ENCODE data around the gene BACE1. TPM values are rescaled to one million over a fixed set of nuclear protein-coding genes. Genes with fewer than 3 reads are reported as not detected.
"Not testable (repeated sequence)": the region's sequence is repeated elsewhere in the genome, so short reads cannot be mapped to it uniquely, and the experiment has no call there.

BACE1 gene
- total RNA-seq, 1 donor from 2014 or later = 7.1 TPM

GRCh38 chr11:117272175-117272574 is 43.9 kb downstream of the BACE1 start:
- DNase-seq = not testable (repeated sequence)

- DNase-seq = no peak
These were observed 44.8 kb downstream of the BACE1 start for GRCh38 chr11:117271208-117271607.

- DNase-seq = no peak
These were observed 46.2 kb downstream of the BACE1 start for GRCh38 chr11:117269856-117270255.

GRCh38 chr11:117265745-117266144 is 50.3 kb downstream of the BACE1 start:
- DNase-seq = no peak

GRCh38 chr11:117264624-117265323 is 51.3 kb downstream of the BACE1 start:
- not testable (repeated sequence) for DNase-seq

GRCh38 chr11:117259417-117259816 is 56.6 kb downstream of the BACE1 start:
- DNase-seq = no peak

- DNase-seq = no peak
These were observed 57.5 kb downstream of the BACE1 start for GRCh38 chr11:117258576-117258975.

GRCh38 chr11:117256573-117256972 is 59.5 kb downstream of the BACE1 start:
- no peak for DNase-seq

GRCh38 chr11:117255966-117256365 is 60.1 kb downstream of the BACE1 start:
- no peak for DNase-seq

GRCh38 chr11:117251506-117251905 is 64.5 kb downstream of the BACE1 start:
- DNase-seq = no peak

- no peak for DNase-seq
These were observed 66.5 kb downstream of the BACE1 start for GRCh38 chr11:117249571-117249970.

GRCh38 chr11:117248341-117248740 is 67.7 kb downstream of the BACE1 start:
- no peak for DNase-seq

GRCh38 chr11:117239295-117239694 is 76.8 kb downstream of the BACE1 start:
- peak; percentile 90 for DNase-seq

- DNase-seq = no peak
These were observed 77.8 kb downstream of the BACE1 start for GRCh38 chr11:117238221-117238620.

Other genes starting within 250 kb of the BACE1 start
- gene SIK3, start 217.8 kb downstream of the BACE1 start, total RNA-seq = 12.9 and 16.7 TPM in 2 replicates
- gene PAFAH1B2, start 172.0 kb downstream of the BACE1 start, total RNA-seq = 231 and 325 TPM in 2 replicates
- 10.4 and 19.5 TPM in 2 replicates for gene SIDT2, start 137.5 kb downstream of the BACE1 start, total RNA-seq
- gene TAGLN, start 116.9 kb downstream of the BACE1 start, total RNA-seq = 11.4 and 31.3 TPM in 2 replicates
- gene PCSK7, start 84.2 kb downstream of the BACE1 start, total RNA-seq = 54.1 and 63.5 TPM in 2 replicates
- gene RNF214, start 83.6 kb downstream of the BACE1 start, total RNA-seq = 10.6 and 12.3 TPM in 2 replicates
- gene BACE1-AS, start 24.9 kb downstream of the BACE1 start, total RNA-seq = 2.4 and 3.1 TPM in 2 replicates
- gene CEP164, start 11.6 kb upstream of the BACE1 start, total RNA-seq = 24.0 and 28.0 TPM in 2 replicates